Measurements from ENCODE around the gene DYNLT2B.

DNA sequence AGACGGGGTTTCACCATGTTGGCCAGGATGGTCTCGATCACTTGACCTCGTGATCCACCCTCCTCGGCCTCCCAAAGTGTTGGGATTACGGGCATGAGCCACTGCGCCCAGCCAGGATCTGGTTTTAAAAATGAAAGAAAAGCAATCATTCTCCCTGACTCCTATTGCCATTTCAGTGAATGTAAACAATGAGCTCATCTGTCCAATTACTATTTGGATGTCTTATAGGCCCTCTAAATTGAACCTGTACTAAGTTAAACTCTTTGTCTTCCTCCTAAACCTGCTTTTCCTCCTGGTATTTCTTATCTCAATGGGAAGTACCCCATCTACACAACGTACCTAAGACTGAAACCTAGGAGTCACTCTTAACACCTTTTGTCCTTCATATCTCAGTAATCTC lies 54.2 kb downstream of the DYNLT2B start:
- TF ChIP-seq, protein P1, sequence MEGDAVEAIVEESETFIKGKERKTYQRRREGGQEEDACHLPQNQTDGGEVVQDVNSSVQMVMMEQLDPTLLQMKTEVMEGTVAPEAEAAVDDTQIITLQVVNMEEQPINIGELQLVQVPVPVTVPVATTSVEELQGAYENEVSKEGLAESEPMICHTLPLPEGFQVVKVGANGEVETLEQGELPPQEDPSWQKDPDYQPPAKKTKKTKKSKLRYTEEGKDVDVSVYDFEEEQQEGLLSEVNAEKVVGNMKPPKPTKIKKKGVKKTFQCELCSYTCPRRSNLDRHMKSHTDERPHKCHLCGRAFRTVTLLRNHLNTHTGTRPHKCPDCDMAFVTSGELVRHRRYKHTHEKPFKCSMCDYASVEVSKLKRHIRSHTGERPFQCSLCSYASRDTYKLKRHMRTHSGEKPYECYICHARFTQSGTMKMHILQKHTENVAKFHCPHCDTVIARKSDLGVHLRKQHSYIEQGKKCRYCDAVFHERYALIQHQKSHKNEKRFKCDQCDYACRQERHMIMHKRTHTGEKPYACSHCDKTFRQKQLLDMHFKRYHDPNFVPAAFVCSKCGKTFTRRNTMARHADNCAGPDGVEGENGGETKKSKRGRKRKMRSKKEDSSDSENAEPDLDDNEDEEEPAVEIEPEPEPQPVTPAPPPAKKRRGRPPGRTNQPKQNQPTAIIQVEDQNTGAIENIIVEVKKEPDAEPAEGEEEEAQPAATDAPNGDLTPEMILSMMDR (conservative IDR thresholded peaks at IDR 0.05; ENCODE audit: low read length): no peak
- no peak for TF ChIP-seq EZH2phosphoT487 (IDR thresholded peaks at IDR 0.05; ENCODE audit: borderline replicate concordance)
